Osteoblast (primary cell): ENCODE data around the gene CARD9. TPM values are rescaled to one million over a fixed set of nuclear protein-coding genes. Genes with fewer than 3 reads are reported as not detected.

Experiments
- DNase-seq: peaks from one replicate; pipeline ENCODE4 v3.0.0; 2011; ENCODE audit warnings: low spot score, mixed read lengths; ENCODE audit not compliant: insufficient read length; ENCODE audit errors: missing footprints
- H2AFZ ChIP-seq: 2 replicates; pipeline ENCODE4 v1.6.0; 2011; ENCODE audit warnings: mild to moderate bottlenecking, low read length
- H3K27ac ChIP-seq: 2 replicates; pipeline ENCODE4 v1.5.1; 2011; ENCODE audit warnings: mild to moderate bottlenecking, low read depth, low read length, moderate library complexity
- H3K27me3 ChIP-seq: 2 replicates; pipeline ENCODE4 v1.6.0; 2012; ENCODE audit warnings: mild to moderate bottlenecking, control low read depth, inconsistent platforms, low read length, moderate library complexity; ENCODE audit not compliant: insufficient read depth
- H3K36me3 ChIP-seq: 2 replicates; pipeline ENCODE4 v1.5.1; 2011; ENCODE audit warnings: mild to moderate bottlenecking, low read length, control low read depth, moderate library complexity; ENCODE audit not compliant: insufficient read depth
- H3K4me1 ChIP-seq: 2 replicates; pipeline ENCODE4 v1.5.1; 2011; ENCODE audit warnings: mild to moderate bottlenecking, low read length, control low read depth, moderate library complexity; ENCODE audit not compliant: insufficient read depth
- H3K4me2 ChIP-seq: 2 replicates; pipeline ENCODE4 v1.6.0; 2011; ENCODE audit warnings: mild to moderate bottlenecking, low read length; ENCODE audit not compliant: insufficient read depth
- H3K4me3 ChIP-seq: fragments of 200-600 bp; sonication (generic); 3 replicates; pipeline ENCODE4 v1.5.1; 2012; ENCODE audit warnings: mild to moderate bottlenecking, low read length, inconsistent platforms; ENCODE audit not compliant: insufficient read depth
- H3K79me2 ChIP-seq: 2 replicates; pipeline ENCODE4 v1.6.0; 2012; ENCODE audit warnings: mild to moderate bottlenecking, low read length, control low read depth, inconsistent platforms; ENCODE audit not compliant: insufficient read depth
- H3K9me3 ChIP-seq: 2 replicates; pipeline ENCODE4 v1.5.1; 2011; ENCODE audit warnings: low read depth, low read length, control low read depth
- H4K20me1 ChIP-seq: 2 replicates; pipeline ENCODE4 v1.6.0; 2012; ENCODE audit warnings: mild to moderate bottlenecking, low read length, control low read depth; ENCODE audit not compliant: insufficient read depth
- total RNA-seq: library from RNA; depleted of rRNA; stranded (reverse); fragments of >200 nt; gene quantifications from 2 replicates; pipeline ENCODE4 v1.2.3, GENCODE V29; 2012
- TF ChIP-seq, protein P1 (sequence below): IDR thresholded peaks from 2 replicates; pipeline ENCODE4 v1.5.1; 2011; ENCODE audit warnings: mild to moderate bottlenecking, low read depth, low read length, moderate library complexity; ENCODE audit errors: extremely low read depth

CARD9 gene
- total RNA-seq, 1 donor = 5.1 TPM

DNA sequence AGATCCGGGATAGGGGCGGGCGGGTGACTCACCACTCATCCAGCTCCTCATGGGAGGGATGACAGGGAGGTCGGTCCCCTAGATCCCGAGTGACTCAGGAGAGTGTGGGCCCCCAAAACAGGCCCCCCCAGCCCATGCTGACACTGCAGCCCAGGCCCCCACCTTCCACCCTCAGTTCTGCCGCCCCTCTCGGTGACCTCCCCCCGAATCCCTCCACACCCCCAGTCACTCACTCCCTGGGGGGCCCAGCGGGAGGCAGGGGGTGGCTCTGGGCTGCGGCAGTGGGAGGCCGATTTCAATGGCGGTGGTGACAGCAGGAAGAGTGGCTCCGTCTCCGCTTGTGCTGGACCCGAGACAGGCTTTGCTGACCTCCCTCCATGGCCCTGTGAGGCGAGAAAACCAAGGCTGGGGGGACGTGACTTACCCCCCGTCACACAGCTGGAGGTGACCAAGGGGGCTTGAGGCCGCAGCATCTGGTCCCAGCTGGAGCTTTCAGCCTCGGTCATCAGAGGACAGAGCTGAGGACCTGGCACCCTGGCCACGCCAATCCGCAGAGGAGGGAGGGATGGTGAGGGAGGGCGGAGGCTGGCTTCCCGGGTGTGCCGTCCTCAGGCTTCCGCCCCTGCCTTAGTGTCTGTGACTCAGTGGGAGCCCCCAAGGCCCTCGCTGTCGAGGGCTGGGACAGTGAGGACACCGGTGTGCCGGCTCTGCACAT is 37.2 kb downstream of the CARD9 start:
- no peak overlapping the region for H3K4me2 ChIP-seq
- peaks cover 53% of the 10 kb centered on the region for H3K79me2 ChIP-seq
- no peak overlapping the region for H3K4me3 ChIP-seq
- H3K4me1 ChIP-seq = no peaks in the 10 kb centered on the region
- TF ChIP-seq, protein P1, sequence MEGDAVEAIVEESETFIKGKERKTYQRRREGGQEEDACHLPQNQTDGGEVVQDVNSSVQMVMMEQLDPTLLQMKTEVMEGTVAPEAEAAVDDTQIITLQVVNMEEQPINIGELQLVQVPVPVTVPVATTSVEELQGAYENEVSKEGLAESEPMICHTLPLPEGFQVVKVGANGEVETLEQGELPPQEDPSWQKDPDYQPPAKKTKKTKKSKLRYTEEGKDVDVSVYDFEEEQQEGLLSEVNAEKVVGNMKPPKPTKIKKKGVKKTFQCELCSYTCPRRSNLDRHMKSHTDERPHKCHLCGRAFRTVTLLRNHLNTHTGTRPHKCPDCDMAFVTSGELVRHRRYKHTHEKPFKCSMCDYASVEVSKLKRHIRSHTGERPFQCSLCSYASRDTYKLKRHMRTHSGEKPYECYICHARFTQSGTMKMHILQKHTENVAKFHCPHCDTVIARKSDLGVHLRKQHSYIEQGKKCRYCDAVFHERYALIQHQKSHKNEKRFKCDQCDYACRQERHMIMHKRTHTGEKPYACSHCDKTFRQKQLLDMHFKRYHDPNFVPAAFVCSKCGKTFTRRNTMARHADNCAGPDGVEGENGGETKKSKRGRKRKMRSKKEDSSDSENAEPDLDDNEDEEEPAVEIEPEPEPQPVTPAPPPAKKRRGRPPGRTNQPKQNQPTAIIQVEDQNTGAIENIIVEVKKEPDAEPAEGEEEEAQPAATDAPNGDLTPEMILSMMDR = no peak
- peaks cover 70% of the 10 kb centered on the region for H4K20me1 ChIP-seq
- H3K9me3 ChIP-seq = no peaks in the 10 kb centered on the region
- peak overlapping the region; percentile 23 for H3K27ac ChIP-seq
- peak; percentile 98 for DNase-seq
- peaks cover 54% of the 10 kb centered on the region for H3K36me3 ChIP-seq
- H2AFZ ChIP-seq = no peak overlapping the region
- H3K27me3 ChIP-seq = no peaks in the 10 kb centered on the region

DNA sequence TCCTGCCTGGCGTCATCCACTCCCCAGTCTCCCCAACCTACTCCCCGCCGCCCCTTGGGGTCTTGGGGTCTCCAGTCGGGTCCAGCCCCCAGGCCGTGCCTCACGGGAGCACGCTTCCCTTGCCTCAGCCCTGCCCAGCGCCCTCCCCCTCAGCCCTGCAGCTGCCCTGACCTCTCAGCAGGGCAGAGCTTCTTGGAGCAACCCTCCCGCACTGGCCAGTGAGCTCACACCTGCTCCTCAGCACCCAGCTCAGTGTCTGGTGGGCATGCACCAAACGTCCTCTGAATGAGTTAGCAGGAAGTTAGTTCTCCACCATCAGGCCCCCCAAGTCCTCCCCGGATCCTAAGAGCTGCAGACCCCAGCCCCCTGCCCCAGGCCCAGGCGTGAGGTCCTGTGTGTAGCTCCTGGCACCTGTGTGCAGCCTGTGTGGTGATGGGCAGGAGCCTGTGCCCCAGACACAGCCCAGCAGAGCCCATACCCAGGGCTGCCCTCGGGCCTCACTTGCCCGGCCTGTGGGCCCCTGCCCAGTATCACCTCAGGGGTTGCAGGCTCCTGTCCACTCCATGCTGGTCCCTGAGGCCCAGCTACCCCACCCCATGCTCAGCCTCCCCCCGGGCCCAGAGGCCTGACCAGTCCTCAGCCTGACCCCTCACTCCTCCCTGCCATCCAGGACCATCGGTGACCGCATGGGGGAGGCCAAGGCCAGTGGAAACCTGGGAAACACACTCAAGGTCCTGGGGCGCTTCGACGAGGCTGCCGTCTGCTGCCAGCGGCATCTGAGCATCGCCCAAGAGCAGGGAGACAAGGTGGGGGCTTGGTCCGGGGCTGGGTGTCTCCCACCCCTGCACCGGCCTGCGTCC is 37.9 kb downstream of the CARD9 start:
- H4K20me1 ChIP-seq = peaks cover 77% of the 10 kb centered on the region

DNA sequence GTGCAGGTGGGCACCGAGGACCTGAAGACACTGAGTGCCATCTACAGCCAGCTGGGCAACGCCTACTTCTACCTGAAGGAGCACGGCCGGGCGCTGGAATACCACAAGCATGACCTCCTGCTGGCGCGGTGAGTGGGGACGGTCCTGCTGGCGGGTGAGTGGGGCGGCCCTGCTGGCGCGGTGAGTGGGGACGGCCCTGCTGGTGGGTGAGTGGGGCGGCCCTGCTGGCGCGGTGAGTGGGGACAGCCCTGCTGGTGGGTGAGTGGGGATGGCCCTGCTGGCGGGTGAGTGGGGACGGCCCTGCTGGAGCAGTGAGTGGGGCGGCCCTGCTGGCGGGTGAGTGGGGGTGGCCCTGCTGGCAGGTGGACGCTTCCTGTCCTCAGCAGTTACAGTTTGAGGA is 38.9 kb downstream of the CARD9 start:
- Histone ChIP-seq H3K79me2 (peaks cover 71% of the 10 kb centered on the region), H3K27me3 (no peaks in the 10 kb centered on the region), H3K4me1 (peaks cover under 1% of the 10 kb centered on the region), H3K4me3 (no peak overlapping the region), H3K4me2 (no peak overlapping the region), H2AFZ (no peak overlapping the region), H3K9me3 (no peaks in the 10 kb centered on the region), H4K20me1 (peaks cover 77% of the 10 kb centered on the region), H3K36me3 (peaks cover 43% of the 10 kb centered on the region), H3K27ac (no peak overlapping the region)
- DNase-seq = no peak
- TF ChIP-seq, protein P1 = no peak

More for the DNA sequence above, 37.9 kb downstream of the CARD9 start:
- Histone ChIP-seq H3K27ac (no peak overlapping the region), H3K4me3 (no peak overlapping the region), H3K4me2 (no peak overlapping the region), H3K79me2 (peaks cover 61% of the 10 kb centered on the region), H3K4me1 (no peaks in the 10 kb centered on the region), H3K9me3 (no peaks in the 10 kb centered on the region), H2AFZ (no peak overlapping the region), H3K36me3 (peaks cover 50% of the 10 kb centered on the region), H3K27me3 (no peaks in the 10 kb centered on the region)
- DNase-seq = no peak
- TF ChIP-seq, protein P1 = no peak

DNA sequence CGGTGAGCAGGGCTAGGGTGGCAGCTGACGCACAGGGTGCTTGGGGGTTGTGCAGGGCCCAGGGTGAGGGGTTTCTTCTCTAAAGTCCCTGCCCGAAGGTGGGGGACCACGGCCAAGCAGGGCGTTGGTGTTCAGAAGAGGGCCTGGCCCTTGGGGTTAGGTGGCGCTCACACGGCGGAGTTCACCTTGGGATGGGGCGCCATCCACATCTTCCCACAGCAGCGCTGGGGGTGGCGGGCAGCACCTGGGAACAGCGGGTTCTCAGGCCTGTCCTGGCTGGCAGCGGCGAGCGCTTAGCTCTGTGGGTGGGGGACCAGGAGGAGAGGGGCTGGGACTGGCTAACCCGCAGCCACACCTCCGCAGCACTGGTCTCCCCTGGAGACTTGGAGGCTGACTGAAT is 40.0 kb downstream of the CARD9 start:
- DNase-seq = no peak
- Histone ChIP-seq H3K4me2 (no peak overlapping the region), H3K4me3 (no peak overlapping the region), H3K36me3 (peaks cover 34% of the 10 kb centered on the region), H3K9me3 (no peaks in the 10 kb centered on the region), H3K27me3 (no peaks in the 10 kb centered on the region), H3K79me2 (peaks cover 81% of the 10 kb centered on the region), H4K20me1 (peaks cover 78% of the 10 kb centered on the region), H3K4me1 (peaks cover 9% of the 10 kb centered on the region), H2AFZ (no peak overlapping the region), H3K27ac (no peak overlapping the region)
- TF ChIP-seq, protein P1 = no peak
